K562 (cell line): ENCODE results near the gene STRADB. TPM values are rescaled to one million over a fixed set of nuclear protein-coding genes. Genes with fewer than 3 reads are reported as not detected.

Experiments
- CREM ChIP-seq: IDR thresholded peaks from 2 replicates; pipeline ENCODE4 v1.6.1; 2014; ENCODE audit warnings: antibody characterized with exemption, low read depth
- CUX1 ChIP-seq: fragments of 200-800 bp; sonication (Bioruptor generic); IDR thresholded peaks from 2 replicates; pipeline ENCODE4 v1.6.1; 2016; ENCODE audit warnings: missing genetic modification characterization, missing compliant biosample characterization
- DNMT1 ChIP-seq: fragments of 450-650 bp; IDR thresholded peaks from 2 replicates; pipeline ENCODE4 v1.6.1; 2016; ENCODE audit warnings: antibody characterized with exemption, mild to moderate bottlenecking
- DPF2 ChIP-seq: fragments of 450-650 bp; IDR thresholded peaks from 2 replicates; pipeline ENCODE4 v1.6.1; 2016
- GMEB1 ChIP-seq: fragments of 250-450 bp; sonication (Bioruptor Pico); IDR thresholded peaks from 2 replicates; pipeline ENCODE4 v1.4.0; 2020; ENCODE audit warnings: mild to moderate bottlenecking
- HCFC1 ChIP-seq: IDR thresholded peaks from 2 replicates; pipeline ENCODE4 v1.6.1; 2012; ENCODE audit warnings: low read depth, low read length, improper control_type of control experiment
- HDAC1 ChIP-seq, 2 experiments: fragments of 450-650 bp; IDR thresholded peaks; 2 replicates each; pipeline ENCODE4 v1.6.1; 2016 to 2017; ENCODE audit warnings: inconsistent platforms in 1 of 2, mild to moderate bottlenecking in 1 of 2, moderate library complexity in 1 of 2
- HIVEP1 ChIP-seq: fragments of 250-450 bp; sonication (Bioruptor Pico); IDR thresholded peaks from 2 replicates; pipeline ENCODE4 v1.4.0; 2020; ENCODE audit warnings: mild to moderate bottlenecking
- HMBOX1 ChIP-seq: sonication (generic); IDR thresholded peaks from 2 replicates; pipeline ENCODE4 v1.6.1; 2016
- KAT2B ChIP-seq: IDR thresholded peaks from one replicate; pipeline ENCODE4 v1.6.1; 2012; ENCODE audit warnings: low read depth, mild to moderate bottlenecking, control low read depth, inconsistent platforms, low read length, moderate library complexity
- LARP7 ChIP-seq: fragments of 450-650 bp; IDR thresholded peaks from 2 replicates; pipeline ENCODE4 v1.6.1; 2016
- MCM2 ChIP-seq: fragments of 450-650 bp; IDR thresholded peaks from 2 replicates; pipeline ENCODE4 v1.6.1; 2017; ENCODE audit warnings: low read depth, mild to moderate bottlenecking
- MYNN ChIP-seq, 2 experiments: sonication (generic); formaldehyde crosslinking in 1 of 2; IDR thresholded peaks; 2 replicates each; pipeline versions ENCODE4 v1.5.0 to v1.6.1; 2016 to 2020; ENCODE audit warnings: antibody characterized with exemption in 1 of 2, missing genetic modification reagents in 1 of 2
- RAD21 ChIP-seq, 2 experiments: fragments of 250-450 bp in 1 of 2; fragments of 450-650 bp in 1 of 2; sonication (Bioruptor Pico) in 1 of 2; formaldehyde crosslinking in 1 of 2; IDR thresholded peaks in 1 of 2; conservative IDR thresholded peaks in 1 of 2; 2 replicates each; pipeline versions ENCODE4 v1.4.0 to v1.8.0; 2020 to 2022; ENCODE audit warnings: mild to moderate bottlenecking in 2 of 2, moderate library complexity in 1 of 2
- RFX7 ChIP-seq: fragments of 250-450 bp; sonication (Bioruptor Pico); IDR thresholded peaks from 2 replicates; pipeline ENCODE4 v1.5.1; 2021; ENCODE audit warnings: mild to moderate bottlenecking
- SAFB2 ChIP-seq: fragments of 200-400 bp; formaldehyde crosslinking; IDR thresholded peaks from 2 replicates; pipeline ENCODE4 v1.6.1; 2018; ENCODE audit warnings: borderline replicate concordance, low read length, low read depth, moderate library complexity; ENCODE audit not compliant: severe bottlenecking
- TAF1 ChIP-seq: IDR thresholded peaks from 2 replicates; pipeline ENCODE4 v1.6.1; 2011; ENCODE audit warnings: mild to moderate bottlenecking, low read length, moderate library complexity; ENCODE audit not compliant: insufficient read depth, control insufficient read depth, severe bottlenecking; ENCODE audit errors: extremely low read depth
- TCF3 ChIP-seq: sonication (generic); formaldehyde crosslinking; IDR thresholded peaks from 2 replicates; pipeline ENCODE4 v1.4.0; 2020; ENCODE audit warnings: mild to moderate bottlenecking, missing genetic modification reagents
- TEAD4 ChIP-seq, 2 experiments: sonication (generic) in 1 of 2; formaldehyde crosslinking in 1 of 2; IDR thresholded peaks; 2 replicates each; pipeline versions ENCODE4 v1.6.1 to v1.8.0; 2012 to 2022; ENCODE audit warnings: borderline replicate concordance in 1 of 2, inconsistent platforms in 1 of 2, low read length in 1 of 2, mild to moderate bottlenecking in 1 of 2, missing genetic modification reagents in 1 of 2
- ZNF140 ChIP-seq: fragments of 250-450 bp; sonication (Bioruptor Pico); IDR thresholded peaks from 2 replicates; pipeline ENCODE4 v1.8.0; 2021; ENCODE audit warnings: moderate library complexity, mild to moderate bottlenecking, inconsistent platforms
- ZNF408 ChIP-seq: fragments of 250-450 bp; sonication (Bioruptor Pico); IDR thresholded peaks from 2 replicates; pipeline ENCODE4 v1.4.0; 2020; ENCODE audit warnings: low read depth, mild to moderate bottlenecking, moderate library complexity
- ZNF586 ChIP-seq: fragments of 450-650 bp; formaldehyde crosslinking; conservative IDR thresholded peaks from 2 replicates; pipeline ENCODE4 v1.4.0; 2020; ENCODE audit warnings: mild to moderate bottlenecking, moderate library complexity
- ZNF766 ChIP-seq: fragments of 200-800 bp; sonication (Bioruptor generic); conservative IDR thresholded peaks from 2 replicates; pipeline ENCODE4 v1.6.1; 2016; ENCODE audit warnings: missing genetic modification characterization, missing compliant biosample characterization
- polyA plus RNA-seq, 8 experiments: library from polyadenylated mRNA; depleted of rRNA in 4 of 8; stranded (reverse) in 5 of 8; unstranded in 3 of 8; fragments of >200 nt; fragmentation: Nextera tagmentation in 2 of 8; fragmentation: Illumina TruSeq in 1 of 8; extraction: Ambion mirVana in 2 of 8; extraction: Trizol in 1 of 8; gene quantifications; 2 replicates each; pipeline versions ENCODE4 v1.2.1 to v1.2.3, GENCODE V29; 2011 to 2014; ENCODE audit warnings: inconsistent platforms in 1 of 8, missing spikeins in 1 of 8
- total RNA-seq, 7 experiments: library from RNA; depleted of rRNA in 6 of 7; stranded (reverse); fragments of >200 nt in 6 of 7; fragmentation: Illumina TruSeq in 2 of 7; extraction: Trizol in 2 of 7; gene quantifications; 2 replicates each; pipeline versions ENCODE4 v1.2.1 to v1.2.3, GENCODE V29; 2011 to 2021; ENCODE audit warnings: low replicate concordance in 1 of 7

The STRADB gene
- total and polyA plus RNA-seq, 9 of the 15 experiments (the other 6 are each of a cell fraction or from before 2014, with no cell fraction given): 6.9 to 30.6 (median 15.7) TPM

- TF ChIP-seq GMEB1 (CRISPR knock-in tag): no peak
- TF ChIP-seq RAD21 (CRISPR knock-in tag; conservative IDR thresholded peaks at IDR 0.05 in 1 of 2, IDR thresholded peaks at IDR 0.05 in 1 of 2): no peak
- TF ChIP-seq ZNF766 (CRISPR knock-in tag): no peak
- TF ChIP-seq ZNF586 (CRISPR knock-in tag): no peak
- no peak for TF ChIP-seq TAF1
- TF ChIP-seq HDAC1 (IDR thresholded peaks at IDR 0.05): 0 out of 4 replicates have a peak, but pooled peaks of 1 of the 2 experiments have one; percentile 20
- TF ChIP-seq RFX7 (CRISPR knock-in tag): no peak
- 0 out of 2 replicates have a peak, but pooled peaks have one; percentile 20 for TF ChIP-seq TCF3 (CRISPR knock-in tag)
- TF ChIP-seq DNMT1: no peak
- TF ChIP-seq CUX1 (CRISPR knock-in tag): no peak
- peak; percentile 38 for TF ChIP-seq HMBOX1
- TF ChIP-seq ZNF408 (CRISPR knock-in tag): no peak
- TF ChIP-seq LARP7: no peak
- TF ChIP-seq TEAD4 (IDR thresholded peaks at IDR 0.05; ENCODE audit: low read length): 0 out of 2 replicates have a peak, but pooled peaks have one; percentile 23
- TF ChIP-seq TEAD4 (CRISPR knock-in tag; IDR thresholded peaks at IDR 0.05; ENCODE audit: borderline replicate concordance): no peak
- TF ChIP-seq MCM2: no peak
- TF ChIP-seq ZNF140 (CRISPR knock-in tag): no peak
- TF ChIP-seq SAFB2: no peak
- no peak for TF ChIP-seq HIVEP1 (CRISPR knock-in tag)
- no peak for TF ChIP-seq HCFC1
- TF ChIP-seq DPF2: 0 out of 2 replicates have a peak, but pooled peaks have one; percentile 25
- TF ChIP-seq MYNN (IDR thresholded peaks at IDR 0.05): no peak
- no peak for TF ChIP-seq MYNN (CRISPR knock-in tag; IDR thresholded peaks at IDR 0.05)
- TF ChIP-seq CREM: no peak
- no peak for TF ChIP-seq KAT2B
Measured at GRCh38 chr2:201447086-201447485, 4.5 kb upstream of the STRADB start (continued).
